Stimulated activated memory B cell treated with anti-CD40 and anti-IgM and Interleukin-4, amounts not matched to agents 10 μg/mL and 1 μg/mL and 100 μg/mL, for 72 hours (primary cell): Measurements from ENCODE around the gene MAP3K12.

Experiments
- ATAC-seq: fragments of 150-1000 bp; cut with Tn5 transposase; 2 replicates; pipeline ENCODE4 v1.10.0; 2021
- H3K27ac Mint-ChIP-seq: one replicate; pipeline ENCODE4 v1.8.0; 2022; ENCODE audit warnings: mild to moderate bottlenecking, mixed read lengths
- H3K27me3 Mint-ChIP-seq: one replicate; pipeline ENCODE4 v1.8.0; 2022; ENCODE audit warnings: mixed read lengths
- H3K36me3 Mint-ChIP-seq: one replicate; pipeline ENCODE4 v1.8.0; 2022; ENCODE audit warnings: mixed read lengths
- H3K4me1 Mint-ChIP-seq: one replicate; pipeline ENCODE4 v1.8.0; 2022; ENCODE audit warnings: mixed read lengths
- H3K4me3 Mint-ChIP-seq: one replicate; pipeline ENCODE4 v1.8.0; 2022; ENCODE audit warnings: mild to moderate bottlenecking, moderate library complexity, mixed read lengths
- H3K9me3 Mint-ChIP-seq: one replicate; pipeline ENCODE4 v1.8.0; 2022; ENCODE audit warnings: mixed read lengths

The MAP3K12 gene

GRCh38 chr12:53501615-53502181 lies 2.4 kb upstream of the MAP3K12 start:
- peaks cover 42% of the 10 kb centered on the region for H3K4me1 Mint-ChIP-seq
- H3K27me3 Mint-ChIP-seq: no peaks in the 10 kb centered on the region
- no peak for ATAC-seq
- H3K36me3 Mint-ChIP-seq: peaks cover 20% of the 10 kb centered on the region
- H3K27ac Mint-ChIP-seq: peak overlapping the region; percentile 98
- H3K4me3 Mint-ChIP-seq: peak overlapping the region; percentile 87
- no peaks in the 10 kb centered on the region for H3K9me3 Mint-ChIP-seq

DNA sequence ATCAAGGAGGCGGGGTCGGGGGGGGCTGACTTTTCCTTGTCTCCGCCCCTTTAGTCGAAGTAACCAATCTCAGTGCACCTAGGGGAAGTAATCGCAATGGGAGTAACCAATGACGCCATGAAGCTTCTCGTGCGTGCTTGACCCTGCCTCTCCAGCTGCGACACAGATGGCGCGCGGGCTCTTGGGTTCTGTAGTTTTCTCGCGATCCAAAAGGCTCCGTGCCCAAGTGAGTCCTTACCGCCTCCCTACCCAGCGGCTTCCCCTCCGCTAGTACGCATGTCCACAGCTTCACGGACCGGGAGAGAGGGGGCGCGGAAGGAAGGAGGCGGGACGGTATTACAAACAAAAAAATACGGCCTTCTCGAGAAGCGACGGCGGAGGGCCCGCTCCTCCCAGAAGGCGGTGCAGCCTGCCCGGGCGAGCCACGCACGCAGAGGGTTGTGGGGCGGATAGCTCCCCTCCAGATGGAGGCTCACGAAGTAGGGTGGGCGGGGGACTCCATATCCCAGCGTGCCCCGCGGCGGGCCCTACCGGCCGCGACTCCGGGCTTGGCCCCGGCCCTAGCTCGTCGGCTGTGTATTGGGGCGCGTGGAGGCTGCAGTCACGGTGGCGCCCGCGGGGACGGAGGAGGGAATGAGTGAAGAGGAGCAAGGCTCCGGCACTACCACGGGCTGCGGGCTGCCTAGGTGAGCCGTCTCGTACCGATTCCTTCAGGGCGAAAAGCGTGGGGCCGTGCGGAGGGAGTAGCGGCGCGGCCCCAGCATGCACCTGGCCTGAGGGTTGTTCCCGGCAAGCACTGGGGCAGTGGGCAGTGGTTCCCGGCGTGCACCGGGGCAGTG lies 1.7 kb upstream of the MAP3K12 start, which contains the start of gene TARBP2:
Gene TARBP2, plus strand, starts transcription at position 508 of the 839 bp plus-strand sequence. Its CDS starts 126 bp downstream, at position 634.
- H3K4me1 Mint-ChIP-seq: peaks cover 42% of the 10 kb centered on the region
- H3K27ac Mint-ChIP-seq: peak within 1 kb of the TSS; percentile 98
- H3K4me3 Mint-ChIP-seq: peak within 1 kb of the TSS; percentile 87
- H3K9me3 Mint-ChIP-seq: no peaks in the 10 kb centered on the region
- H3K36me3 Mint-ChIP-seq: peaks cover 18% of the 10 kb centered on the region
- no peaks in the 10 kb centered on the region for H3K27me3 Mint-ChIP-seq
- ATAC-seq: peak; percentile 93

GRCh38 chr12:53500142-53500775 lies 1.0 kb upstream of the MAP3K12 start:
- Mint-ChIP-seq H3K4me3 (peak overlapping the region; percentile 87), H3K27ac (peak overlapping the region; percentile 98), H3K4me1 (peaks cover 42% of the 10 kb centered on the region)

GRCh38 chr12:53498235-53498630 lies 1.0 kb downstream of the MAP3K12 start:
- H3K4me3 Mint-ChIP-seq: peak overlapping the region; percentile 87
- peak overlapping the region; percentile 98 for H3K27ac Mint-ChIP-seq
- ATAC-seq: no peak
- no peaks in the 10 kb centered on the region for H3K9me3 Mint-ChIP-seq
- H3K4me1 Mint-ChIP-seq: peaks cover 40% of the 10 kb centered on the region
- no peaks in the 10 kb centered on the region for H3K27me3 Mint-ChIP-seq
- no peaks in the 10 kb centered on the region for H3K36me3 Mint-ChIP-seq

More at GRCh38 chr12:53500142-53500775, 1.0 kb upstream of the MAP3K12 start:
- no peaks in the 10 kb centered on the region for H3K27me3 Mint-ChIP-seq
- no peak for ATAC-seq
- H3K9me3 Mint-ChIP-seq: no peaks in the 10 kb centered on the region
- H3K36me3 Mint-ChIP-seq: peaks cover 11% of the 10 kb centered on the region

GRCh38 chr12:53497461-53497860 lies 1.8 kb downstream of the MAP3K12 start:
- peak overlapping the region; percentile 98 for H3K27ac Mint-ChIP-seq
- no peaks in the 10 kb centered on the region for H3K36me3 Mint-ChIP-seq
- H3K4me3 Mint-ChIP-seq: no peak overlapping the region
- no peak for ATAC-seq
- peaks cover 45% of the 10 kb centered on the region for H3K4me1 Mint-ChIP-seq
- no peaks in the 10 kb centered on the region for H3K27me3 Mint-ChIP-seq
- no peaks in the 10 kb centered on the region for H3K9me3 Mint-ChIP-seq

DNA sequence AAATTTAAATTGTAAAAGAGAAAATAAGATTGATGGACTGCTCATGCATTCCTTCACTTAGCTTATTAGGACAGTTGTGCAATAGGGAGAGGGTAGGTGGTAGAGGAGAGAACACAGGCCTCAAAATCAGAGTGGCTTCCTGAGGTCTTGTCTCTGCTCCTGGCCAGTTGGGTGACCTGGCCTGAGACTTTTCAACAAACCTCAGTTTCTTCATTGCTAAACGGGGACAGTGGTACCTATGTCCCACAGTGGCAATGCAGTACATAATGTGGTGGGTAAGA lies 2.6 kb downstream of the MAP3K12 start:
- no peaks in the 10 kb centered on the region for H3K9me3 Mint-ChIP-seq
- no peaks in the 10 kb centered on the region for H3K36me3 Mint-ChIP-seq
- H3K27me3 Mint-ChIP-seq: no peaks in the 10 kb centered on the region
- H3K4me3 Mint-ChIP-seq: no peak overlapping the region
- peaks cover 45% of the 10 kb centered on the region for H3K4me1 Mint-ChIP-seq
- no peak overlapping the region for H3K27ac Mint-ChIP-seq
- no peak for ATAC-seq

DNA sequence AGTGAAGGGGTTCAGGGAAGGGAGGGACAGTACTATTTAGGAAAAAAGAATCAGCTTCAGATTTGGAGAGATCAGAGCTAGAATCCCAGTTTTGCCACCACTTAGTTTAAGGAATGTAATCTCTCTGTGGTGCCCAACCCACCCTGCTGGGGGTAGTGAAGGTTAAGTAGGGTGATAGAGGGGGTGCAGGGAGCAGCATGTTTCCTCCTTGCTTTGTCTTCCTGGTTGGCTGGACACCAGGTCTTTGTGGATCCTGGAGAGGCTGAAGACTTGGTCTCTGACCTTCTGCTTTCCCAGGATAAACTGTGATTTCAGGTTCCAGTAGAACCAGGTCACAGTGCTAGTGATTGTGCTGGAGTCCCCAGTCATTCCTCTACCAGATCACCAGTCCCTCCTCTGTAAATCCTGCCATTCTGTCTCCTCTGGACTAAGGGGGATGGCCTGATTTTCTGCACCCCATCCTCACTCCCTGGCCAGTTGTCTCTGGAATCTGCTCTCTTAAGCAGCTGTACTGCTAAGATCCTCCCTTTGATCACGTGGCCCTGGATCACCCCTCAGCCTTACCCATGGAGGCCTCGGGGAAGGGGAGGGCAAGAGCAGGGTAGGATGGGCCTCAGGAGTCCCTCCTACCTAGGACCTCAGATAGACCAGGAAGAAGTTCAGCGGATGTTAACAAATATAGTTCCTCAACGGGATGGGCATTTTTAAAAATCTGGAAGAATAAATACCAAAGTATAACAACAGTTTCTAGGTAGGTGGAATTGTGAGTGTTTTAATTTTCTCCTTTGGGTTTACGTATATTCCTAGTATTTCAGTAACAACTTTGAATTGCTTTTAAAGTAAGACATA lies 3.1 kb downstream of the MAP3K12 start:
- no peaks in the 10 kb centered on the region for H3K9me3 Mint-ChIP-seq
- H3K27ac Mint-ChIP-seq: no peak overlapping the region
- no peaks in the 10 kb centered on the region for H3K27me3 Mint-ChIP-seq
- peaks cover 45% of the 10 kb centered on the region for H3K4me1 Mint-ChIP-seq
- ATAC-seq: no peak
- H3K36me3 Mint-ChIP-seq: no peaks in the 10 kb centered on the region
- no peak overlapping the region for H3K4me3 Mint-ChIP-seq

DNA sequence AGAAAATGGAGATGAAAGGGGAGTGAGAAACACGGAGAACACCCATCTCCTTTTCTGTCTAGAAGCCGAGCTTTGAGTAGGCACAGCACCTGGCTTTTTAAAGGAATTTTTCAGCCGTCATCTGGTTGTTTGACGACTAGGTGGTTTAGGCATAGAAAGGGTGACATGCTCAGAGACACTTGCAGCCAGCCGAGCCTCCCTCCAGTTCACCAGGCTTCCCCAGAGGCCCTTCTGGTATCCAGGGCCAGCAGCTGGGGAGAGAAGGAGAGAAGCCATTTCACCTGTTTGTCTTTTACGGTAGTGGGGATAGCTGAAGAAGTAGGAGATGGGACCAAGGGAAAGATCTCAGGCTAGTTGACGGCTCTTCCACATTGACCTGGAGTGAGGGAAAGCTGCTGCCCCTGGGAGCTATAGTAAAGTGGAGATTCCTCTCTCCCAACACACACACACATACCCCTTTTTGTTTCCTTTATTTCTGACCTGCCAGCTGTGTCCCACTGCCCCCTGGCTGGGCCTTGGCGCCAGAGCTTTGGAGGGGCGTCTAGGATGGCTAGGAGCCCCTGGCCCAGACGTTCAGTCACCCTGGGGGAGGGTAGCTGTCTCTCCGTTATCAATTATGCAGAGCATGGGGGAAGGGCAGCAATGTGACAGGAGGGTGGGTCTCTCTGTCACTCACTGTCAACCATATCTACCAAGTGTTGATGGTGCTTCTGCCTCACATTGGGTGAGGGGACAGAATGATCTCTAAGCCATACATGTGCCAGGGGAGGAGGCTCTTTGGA lies 5.5 kb downstream of the MAP3K12 start:
- Mint-ChIP-seq H3K27ac (peak overlapping the region; percentile 79), H3K4me3 (peak overlapping the region; percentile 88), H3K27me3 (no peaks in the 10 kb centered on the region), H3K4me1 (peaks cover 32% of the 10 kb centered on the region), H3K9me3 (no peaks in the 10 kb centered on the region), H3K36me3 (no peaks in the 10 kb centered on the region)
- no peak for ATAC-seq

GRCh38 chr12:53492830-53493609 lies 6.2 kb downstream of the MAP3K12 start:
- H3K27me3 Mint-ChIP-seq: no peaks in the 10 kb centered on the region
- peak overlapping the region; percentile 79 for H3K27ac Mint-ChIP-seq
- no peaks in the 10 kb centered on the region for H3K9me3 Mint-ChIP-seq
- H3K36me3 Mint-ChIP-seq: no peaks in the 10 kb centered on the region
- H3K4me1 Mint-ChIP-seq: peaks cover 25% of the 10 kb centered on the region
- peak overlapping the region; percentile 88 for H3K4me3 Mint-ChIP-seq
- ATAC-seq: peak; percentile 97

GRCh38 chr12:53492188-53492587 lies 7.1 kb downstream of the MAP3K12 start:
- Mint-ChIP-seq H3K4me3 (peak overlapping the region; percentile 88), H3K4me1 (peaks cover 25% of the 10 kb centered on the region), H3K27ac (peak overlapping the region; percentile 79), H3K9me3 (no peaks in the 10 kb centered on the region), H3K27me3 (no peaks in the 10 kb centered on the region), H3K36me3 (no peaks in the 10 kb centered on the region)
- no peak for ATAC-seq

- H3K4me1 Mint-ChIP-seq: peaks cover 25% of the 10 kb centered on the region
- peaks cover 7% of the 10 kb centered on the region for H3K36me3 Mint-ChIP-seq
- no peak for ATAC-seq
- H3K9me3 Mint-ChIP-seq: no peaks in the 10 kb centered on the region
- no peak overlapping the region for H3K4me3 Mint-ChIP-seq
- no peaks in the 10 kb centered on the region for H3K27me3 Mint-ChIP-seq
- H3K27ac Mint-ChIP-seq: no peak overlapping the region
Measured at GRCh38 chr12:53489242-53489864, 9.9 kb downstream of the MAP3K12 start.

DNA sequence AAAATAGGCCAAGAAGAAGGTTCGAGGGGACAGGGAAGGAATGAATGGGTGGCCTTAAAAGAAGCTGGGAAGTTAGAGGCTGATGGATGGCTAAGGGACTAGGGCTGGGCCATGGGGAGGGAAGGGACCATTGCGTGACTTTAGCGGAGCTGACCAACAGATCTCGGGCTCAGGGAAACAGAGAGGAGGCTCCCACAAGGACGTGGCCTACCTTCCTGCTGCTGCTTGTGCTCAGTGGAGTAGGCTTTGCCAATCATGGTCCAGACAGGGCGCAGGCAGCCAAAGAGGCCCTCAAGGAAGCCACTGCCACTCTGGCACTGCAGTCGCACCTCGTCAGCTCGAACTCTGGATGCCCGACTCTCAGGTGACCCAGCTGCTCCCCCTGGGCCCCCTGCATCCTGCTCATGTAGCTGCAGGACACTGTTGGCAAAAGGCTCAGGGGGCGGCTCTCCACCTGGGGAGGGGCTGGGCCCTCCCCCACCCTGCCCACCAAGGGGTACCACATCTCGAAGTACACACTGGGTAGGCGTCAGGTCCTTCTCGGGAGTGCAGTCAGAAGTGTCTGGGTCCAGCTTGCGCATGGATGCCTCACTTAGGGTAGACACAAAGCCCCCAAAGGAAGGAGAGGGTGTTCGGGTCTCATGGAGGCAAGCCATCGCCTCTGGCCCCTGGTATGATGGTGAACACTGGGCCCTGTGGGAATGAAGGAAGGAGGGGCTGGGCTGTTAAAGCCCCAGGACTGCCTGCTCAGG lies 12.3 kb downstream of the MAP3K12 start:
- Mint-ChIP-seq H3K27ac (no peak overlapping the region), H3K9me3 (no peaks in the 10 kb centered on the region)

More for the DNA sequence above, 12.3 kb downstream of the MAP3K12 start:
- no peak for ATAC-seq
- peaks cover 12% of the 10 kb centered on the region for H3K36me3 Mint-ChIP-seq
- no peak overlapping the region for H3K4me3 Mint-ChIP-seq
- H3K27me3 Mint-ChIP-seq: no peaks in the 10 kb centered on the region
- peaks cover 21% of the 10 kb centered on the region for H3K4me1 Mint-ChIP-seq
